GM12878 (cell line): ENCODE measurements around the gene NOL3. TPM values are rescaled to one million over a fixed set of nuclear protein-coding genes. Genes with fewer than 3 reads are reported as not detected.
A peak's percentile ranks its signal among the peaks of the same experiment; 100 is the strongest.

ENCODE experiments used
- ATF2 ChIP-seq: IDR thresholded peaks from 2 replicates; pipeline ENCODE4 v1.6.1; 2012; ENCODE audit warnings: low read length, inconsistent platforms
- BACH1 ChIP-seq: fragments of 450-650 bp; IDR thresholded peaks from 2 replicates; pipeline ENCODE4 v1.6.1; 2017; ENCODE audit warnings: mild to moderate bottlenecking, borderline replicate concordance
- CHD2 ChIP-seq: IDR thresholded peaks from 2 replicates; pipeline ENCODE4 v1.6.1; 2011; ENCODE audit warnings: low read depth, low read length, improper control_type of control experiment, borderline replicate concordance
- CREB1 ChIP-seq: IDR thresholded peaks from 2 replicates; pipeline ENCODE4 v1.6.1; 2012; ENCODE audit warnings: low read depth, mild to moderate bottlenecking, inconsistent platforms
- DPF2 ChIP-seq: fragments of 450-650 bp; IDR thresholded peaks from 2 replicates; pipeline ENCODE4 v1.6.1; 2017; ENCODE audit warnings: mild to moderate bottlenecking
- EP300 ChIP-seq, 2 experiments: fragments of 150-350 bp in 1 of 2; IDR thresholded peaks; 2 replicates each; pipeline ENCODE4 v1.6.1; 2011 to 2012; ENCODE audit warnings: low read depth in 2 of 2, low read length in 2 of 2, borderline replicate concordance in 1 of 2, improper control_type of control experiment in 1 of 2, inconsistent platforms in 1 of 2; ENCODE audit not compliant: control insufficient read depth in 1 of 2
- GATAD2B ChIP-seq: fragments of 450-650 bp; conservative IDR thresholded peaks from 2 replicates; pipeline ENCODE4 v1.6.1; 2017; ENCODE audit warnings: low read depth, mild to moderate bottlenecking, moderate library complexity
- HCFC1 ChIP-seq: fragments of 150-350 bp; IDR thresholded peaks from 2 replicates; pipeline ENCODE4 v1.6.1; 2014; ENCODE audit warnings: low read length
- IRF3 ChIP-seq: fragments of 450-650 bp; IDR thresholded peaks from 2 replicates; pipeline ENCODE4 v1.6.1; 2014; ENCODE audit warnings: mild to moderate bottlenecking
- JUNB ChIP-seq: IDR thresholded peaks from 2 replicates; pipeline ENCODE4 v1.6.1; 2016; ENCODE audit warnings: antibody characterized with exemption, mild to moderate bottlenecking
- MYC ChIP-seq: IDR thresholded peaks from 2 replicates; pipeline ENCODE4 v1.6.1; 2011; ENCODE audit warnings: mild to moderate bottlenecking, low read length, moderate library complexity, inconsistent platforms; ENCODE audit not compliant: insufficient read depth, insufficient replicate concordance, insufficient read length, severe bottlenecking
- NR2C1 ChIP-seq: fragments of 450-650 bp; IDR thresholded peaks from 2 replicates; pipeline ENCODE4 v1.6.1; 2017; ENCODE audit warnings: antibody characterized with exemption, mild to moderate bottlenecking, moderate library complexity
- NR2C2 ChIP-seq: IDR thresholded peaks from 2 replicates; pipeline ENCODE4 v1.6.1; 2011; ENCODE audit warnings: borderline replicate concordance, low read depth; ENCODE audit not compliant: control insufficient read depth, insufficient read length
- PAX5 ChIP-seq: IDR thresholded peaks from 2 replicates; pipeline ENCODE4 v1.6.1; 2011; ENCODE audit warnings: low read depth, low read length, borderline replicate concordance
- PKNOX1 ChIP-seq: fragments of 450-650 bp; IDR thresholded peaks from 2 replicates; pipeline ENCODE4 v1.6.1; 2016; ENCODE audit warnings: mild to moderate bottlenecking
- POLR2AphosphoS5 ChIP-seq: IDR thresholded peaks from 2 replicates; pipeline ENCODE4 v1.6.1; 2011; ENCODE audit warnings: mild to moderate bottlenecking, low read length, inconsistent platforms
- POU2F2 ChIP-seq: IDR thresholded peaks from 3 replicates; pipeline ENCODE4 v1.6.1; 2011; ENCODE audit warnings: low read depth, mild to moderate bottlenecking, low read length, borderline replicate concordance
- RAD51 ChIP-seq: fragments of 450-650 bp; IDR thresholded peaks from 2 replicates; pipeline ENCODE4 v1.6.1; 2016; ENCODE audit warnings: moderate library complexity, mild to moderate bottlenecking, inconsistent platforms
- SIN3A ChIP-seq: IDR thresholded peaks from 2 replicates; pipeline ENCODE4 v1.6.1; 2012; ENCODE audit warnings: low read depth, low read length, improper control_type of control experiment
- SMC3 ChIP-seq: IDR thresholded peaks from 2 replicates; pipeline ENCODE4 v1.6.1; 2011; ENCODE audit warnings: low read length, improper control_type of control experiment, borderline replicate concordance
- SP1 ChIP-seq: IDR thresholded peaks from one replicate; pipeline ENCODE4 v1.6.1; 2011; ENCODE audit warnings: low read depth, low read length
- SPI1 ChIP-seq: IDR thresholded peaks from 2 replicates; pipeline ENCODE4 v1.6.1; 2011; ENCODE audit warnings: low read depth, mild to moderate bottlenecking, low read length, moderate library complexity, borderline replicate concordance; ENCODE audit not compliant: insufficient read depth
- SREBF2 ChIP-seq: IDR thresholded peaks from 2 replicates; pipeline ENCODE4 v1.6.1; 2012; ENCODE audit warnings: mild to moderate bottlenecking, low read length
- SRF ChIP-seq, 2 experiments: IDR thresholded peaks; 2 replicates each; pipeline ENCODE4 v1.6.1; 2011; ENCODE audit warnings: low read depth in 2 of 2, low read length in 2 of 2, mild to moderate bottlenecking in 1 of 2, moderate library complexity in 1 of 2
- TCF12 ChIP-seq: IDR thresholded peaks from 2 replicates; pipeline ENCODE4 v1.6.1; 2011; ENCODE audit warnings: low read depth, mild to moderate bottlenecking, low read length
- WRNIP1 ChIP-seq: IDR thresholded peaks from 2 replicates; pipeline ENCODE4 v1.6.1; 2011; ENCODE audit warnings: low read depth, low read length, improper control_type of control experiment, borderline replicate concordance
- polyA plus RNA-seq, 11 experiments: library from polyadenylated mRNA; depleted of rRNA in 4 of 11; unstranded in 6 of 11; stranded (reverse) in 5 of 11; fragments of >200 nt; fragmentation: Nextera tagmentation in 4 of 11; fragmentation: Illumina TruSeq in 1 of 11; extraction: Ambion mirVana in 4 of 11; extraction: Trizol in 1 of 11; gene quantifications; 1 replicate in 1 of 11; 2 replicates in 10 of 11; pipeline versions ENCODE4 v1.2.1 to v1.2.3, GENCODE V29; 2011 to 2016; ENCODE audit warnings: inconsistent platforms in 2 of 11, missing spikeins in 2 of 11, low read depth in 1 of 11
- total RNA-seq, 4 experiments: library from RNA; depleted of rRNA in 3 of 4; stranded (reverse); fragments of >200 nt in 3 of 4; fragmentation: Illumina TruSeq in 1 of 4; extraction: Trizol in 1 of 4; gene quantifications; 2 replicates each; pipeline versions ENCODE4 v1.2.1 to v1.2.3, GENCODE V29; 2013 to 2021
- TF ChIP-seq, protein P1 (sequence below): fragments of 450-650 bp; IDR thresholded peaks from 2 replicates; pipeline ENCODE4 v1.6.1; 2017; ENCODE audit warnings: borderline replicate concordance

Gene NOL3
- total and polyA plus RNA-seq, 10 of the 15 experiments (the other 5 are each of a cell fraction or from before 2014, with no cell fraction given), result 0.31 to 18.4 (median 2.7) TPM

- TF ChIP-seq, protein P1, sequence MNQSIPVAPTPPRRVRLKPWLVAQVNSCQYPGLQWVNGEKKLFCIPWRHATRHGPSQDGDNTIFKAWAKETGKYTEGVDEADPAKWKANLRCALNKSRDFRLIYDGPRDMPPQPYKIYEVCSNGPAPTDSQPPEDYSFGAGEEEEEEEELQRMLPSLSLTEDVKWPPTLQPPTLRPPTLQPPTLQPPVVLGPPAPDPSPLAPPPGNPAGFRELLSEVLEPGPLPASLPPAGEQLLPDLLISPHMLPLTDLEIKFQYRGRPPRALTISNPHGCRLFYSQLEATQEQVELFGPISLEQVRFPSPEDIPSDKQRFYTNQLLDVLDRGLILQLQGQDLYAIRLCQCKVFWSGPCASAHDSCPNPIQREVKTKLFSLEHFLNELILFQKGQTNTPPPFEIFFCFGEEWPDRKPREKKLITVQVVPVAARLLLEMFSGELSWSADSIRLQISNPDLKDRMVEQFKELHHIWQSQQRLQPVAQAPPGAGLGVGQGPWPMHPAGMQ, result no peak
- TF ChIP-seq PKNOX1 (0 out of 2 replicates have a peak, but pooled peaks have one; percentile 12), CREB1 (peak; percentile 72; the same call in 1 of the 2 replicates), JUNB (peak; percentile 100), CHD2 (peak; percentile 54; the same call in 1 of the 2 replicates), SPI1 (peak; percentile 78), ATF2 (no peak), RAD51 (no peak), SREBF2 (0 out of 2 replicates have a peak, but pooled peaks have one; percentile 58), BACH1 (0 out of 2 replicates have a peak, but pooled peaks have one; percentile 54), POLR2AphosphoS5 (peak; percentile 70; the same call in 1 of the 2 replicates), NR2C1 (peak; percentile 77), PAX5 (no peak), SRF (IDR thresholded peaks at IDR 0.05; ENCODE audit: low read depth in 2 of 2, low read length in 2 of 2) (0 out of 4 replicates have a peak, but pooled peaks have one; percentile 21 to 30), HCFC1 (peak; percentile 68), SP1 (peak; percentile 62), WRNIP1 (no peak), SMC3 (no peak), GATAD2B (peak; percentile 97), MYC (peak; percentile 16), POU2F2 (0 out of 3 replicates have a peak, but pooled peaks have one; percentile 25), IRF3 (peak; percentile 93), EP300 (IDR thresholded peaks at IDR 0.05; ENCODE audit: borderline replicate concordance in 1 of 2, control insufficient read depth in 1 of 2, low read depth in 2 of 2, low read length in 2 of 2) (no peak), TCF12 (peak; percentile 5; the same call in 1 of the 2 replicates), NR2C2 (no peak), SIN3A (peak; percentile 49; the same call in 1 of the 2 replicates), DPF2 (peak; percentile 73; the same call in 1 of the 2 replicates)
Measured at GRCh38 chr16:67191995-67192681, 21.8 kb downstream of the NOL3 start, which contains the start of gene E2F4 (continued).
